SK-N-SH (cell line): ENCODE results near the gene DHX57. TPM values are rescaled to one million over a fixed set of nuclear protein-coding genes. Genes with fewer than 3 reads are reported as not detected.

ENCODE experiments used
- CTCF ChIA-PET: fragments of 300-600, 350-600 bp; formaldehyde crosslinking; extraction: SDS; loops from one replicate; lab custom pipeline; 2021; lab: Yijun Ruan, JAX
- POLR2A ChIA-PET: fragments of 350-600 bp; sonication (Branson Sonifier 250); formaldehyde crosslinking; extraction: SDS; loops from one replicate; lab custom pipeline; 2020; ENCODE audit warnings: antibody characterized with exemption, inconsistent platforms; lab: Yijun Ruan, JAX
- DNase-seq: peaks from one replicate; pipeline ENCODE4 v3.0.0; 2012
- H2AFZ ChIP-seq: fragments of 200-600 bp; sonication (generic); 2 replicates; pipeline ENCODE4 v1.8.1; 2016; ENCODE audit warnings: antibody characterized with exemption, mild to moderate bottlenecking, low read depth
- H3F3A ChIP-seq: fragments of 200-600 bp; sonication (generic); replicated peaks from 2 replicates; pipeline ENCODE3; 2016; ENCODE audit warnings: antibody characterized with exemption, mild to moderate bottlenecking; ENCODE audit not compliant: insufficient read depth
- H3K27ac ChIP-seq, 2 experiments: fragments of 200-500 bp in 1 of 2; fragments of 200-600 bp in 1 of 2; sonication (Bioruptor generic) in 1 of 2; sonication (generic), shearing (Covaris generic) in 1 of 2; 2 replicates each; pipeline versions ENCODE4 v1.5.1 to v1.6.1; 2014 to 2016; ENCODE audit warnings: low read depth in 2 of 2, inconsistent platforms in 1 of 2, low read length in 1 of 2, mild to moderate bottlenecking in 1 of 2, mixed read lengths in 1 of 2
- H3K27me3 ChIP-seq: fragments of 200-600 bp; sonication (generic), shearing (Covaris generic); 2 replicates; pipeline ENCODE4 v1.6.1; 2016; ENCODE audit warnings: mixed run types; ENCODE audit not compliant: insufficient read depth
- H3K36me3 ChIP-seq, 2 experiments: fragments of 200-500 bp in 1 of 2; fragments of 200-600 bp in 1 of 2; sonication (Bioruptor generic) in 1 of 2; sonication (generic) in 1 of 2; replicated peaks in 1 of 2; 2 replicates each; pipeline versions ENCODE3 to v1.5.1; 2014 to 2016; ENCODE audit warnings: low read length in 1 of 2, mild to moderate bottlenecking in 1 of 2; ENCODE audit not compliant: insufficient read depth in 2 of 2, control insufficient read depth in 1 of 2
- H3K4me1 ChIP-seq, 2 experiments: fragments of 200-500 bp in 1 of 2; fragments of 200-600 bp in 1 of 2; sonication (Bioruptor generic) in 1 of 2; sonication (generic), shearing (Covaris generic) in 1 of 2; 2 replicates each; pipeline versions ENCODE4 v1.5.1 to v1.6.1; 2014 to 2016; ENCODE audit warnings: low read depth in 1 of 2, low read length in 1 of 2, mixed run types in 1 of 2; ENCODE audit not compliant: insufficient read depth in 2 of 2, control insufficient read depth in 1 of 2
- H3K4me2 ChIP-seq: fragments of 200-600 bp; sonication (generic), shearing (Covaris generic); 2 replicates; pipeline ENCODE4 v1.6.1; 2017; ENCODE audit warnings: mixed run types
- H3K4me3 ChIP-seq, 2 experiments: fragments of 200-500 bp in 1 of 2; fragments of 200-600 bp in 1 of 2; sonication (Bioruptor generic) in 1 of 2; sonication (generic), shearing (Covaris generic) in 1 of 2; 2 replicates each; pipeline versions ENCODE4 v1.5.1 to v1.8.1; 2014 to 2016; ENCODE audit warnings: low read depth in 2 of 2, inconsistent platforms in 1 of 2, low read length in 1 of 2, mild to moderate bottlenecking in 1 of 2, mixed read lengths in 1 of 2, moderate library complexity in 1 of 2
- H3K79me2 ChIP-seq: fragments of 200-600 bp; sonication (generic); 2 replicates; pipeline ENCODE4 v1.8.1; 2017; ENCODE audit warnings: mild to moderate bottlenecking; ENCODE audit not compliant: insufficient read depth
- H3K9ac ChIP-seq: fragments of 200-600 bp; sonication (generic); 2 replicates; pipeline ENCODE4 v1.6.1; 2017; ENCODE audit warnings: mixed run types
- H3K9me2 ChIP-seq: fragments of 200-600 bp; sonication (generic); 2 replicates; pipeline ENCODE4 v1.6.1; 2017; ENCODE audit warnings: mixed run types
- H3K9me3 ChIP-seq: fragments of 200-600 bp; sonication (generic); 2 replicates; pipeline ENCODE4 v1.6.1; 2017; ENCODE audit warnings: mixed run types, mild to moderate bottlenecking, moderate library complexity
- H4K20me1 ChIP-seq: fragments of 200-600 bp; sonication (generic); 2 replicates; pipeline ENCODE4 v1.6.1; 2017; ENCODE audit warnings: mild to moderate bottlenecking, mixed run types; ENCODE audit not compliant: insufficient read depth
- CHD2 ChIP-seq: fragments of 150-350 bp; IDR thresholded peaks from 2 replicates; pipeline ENCODE4 v1.6.1; 2018; ENCODE audit warnings: low read length; ENCODE audit not compliant: partially characterized antibody
- ELF1 ChIP-seq: IDR thresholded peaks from 2 replicates; pipeline ENCODE4 v1.4.0; 2012
- EZH2phosphoT487 ChIP-seq: fragments of 200-600 bp; sonication (generic); IDR thresholded peaks from 2 replicates; pipeline ENCODE4 v1.6.1; 2017; ENCODE audit warnings: low read depth, mixed run types, mild to moderate bottlenecking, antibody characterized with exemption, moderate library complexity, borderline replicate concordance
- FOSL2 ChIP-seq: IDR thresholded peaks from 2 replicates; pipeline ENCODE4 v1.4.0; 2012; ENCODE audit warnings: low read depth, mild to moderate bottlenecking, moderate library complexity, borderline replicate concordance
- FOXM1 ChIP-seq: IDR thresholded peaks from 2 replicates; pipeline ENCODE4 v1.4.0; 2012; ENCODE audit warnings: low read depth, mild to moderate bottlenecking
- GATA2 ChIP-seq: sonication (generic); formaldehyde crosslinking; IDR thresholded peaks from 2 replicates; pipeline ENCODE4 v1.5.0; 2020; ENCODE audit warnings: mild to moderate bottlenecking, missing genetic modification reagents
- JUND ChIP-seq: IDR thresholded peaks from 2 replicates; pipeline ENCODE4 v1.4.0; 2012
- MXI1 ChIP-seq: IDR thresholded peaks from 2 replicates; pipeline ENCODE4 v1.6.1; 2012; ENCODE audit warnings: mild to moderate bottlenecking, low read depth, low read length, improper control_type of control experiment
- NFIC ChIP-seq: IDR thresholded peaks from 2 replicates; pipeline ENCODE4 v1.4.0; 2012; ENCODE audit warnings: borderline replicate concordance
- RAD21 ChIP-seq: IDR thresholded peaks from 2 replicates; pipeline ENCODE4 v1.6.1; 2012; ENCODE audit warnings: mild to moderate bottlenecking, low read length
- RCOR1 ChIP-seq: fragments of 150-350 bp; IDR thresholded peaks from 2 replicates; pipeline ENCODE4 v1.6.1; 2017; ENCODE audit warnings: antibody characterized with exemption, low read length
- SIN3A ChIP-seq: IDR thresholded peaks from 2 replicates; pipeline ENCODE4 v1.6.1; 2012; ENCODE audit warnings: low read depth, mild to moderate bottlenecking, low read length, moderate library complexity, borderline replicate concordance
- TAF1 ChIP-seq: IDR thresholded peaks from 2 replicates; pipeline ENCODE4 v1.6.1; 2012; ENCODE audit warnings: low read depth, mild to moderate bottlenecking, low read length, moderate library complexity, borderline replicate concordance
- TEAD4 ChIP-seq: IDR thresholded peaks from 2 replicates; pipeline ENCODE4 v1.4.0; 2012; ENCODE audit warnings: mild to moderate bottlenecking, borderline replicate concordance; ENCODE audit not compliant: insufficient read depth
- USF2 ChIP-seq: fragments of 150-350 bp; IDR thresholded peaks from 2 replicates; pipeline ENCODE4 v1.6.1; 2017; ENCODE audit warnings: antibody characterized with exemption, low read length, low read depth, borderline replicate concordance
- WGBS: methylation state at CpG from one replicate; pipeline ENCODE4 v1.1.6; 2017; ENCODE audit warnings: low lambda C conversion rate; 5-methylcytosine and 5-hydroxymethylcytosine counted together
- polyA plus RNA-seq, 3 experiments: library from polyadenylated mRNA; depleted of rRNA; stranded (reverse); fragments of >200 nt; gene quantifications; 2 replicates each; pipeline ENCODE4 v1.2.3, GENCODE V29; 2012
- TF ChIP-seq, protein P1 (sequence below): IDR thresholded peaks from 2 replicates; pipeline ENCODE4 v1.4.0; 2012; ENCODE audit warnings: low read depth, borderline replicate concordance
- TF ChIP-seq, protein P2 (sequence below): IDR thresholded peaks from 2 replicates; pipeline ENCODE4 v1.4.0; 2012; ENCODE audit warnings: low read depth

DHX57 gene
- polyA plus RNA-seq, 1 of the 3 experiments (the other 2 are of a cell fraction): 12.3 TPM

- H3K4me2 ChIP-seq: no peak overlapping the region
- H3K79me2 ChIP-seq: peaks cover 16% of the 10 kb centered on the region
- no peaks in the 10 kb centered on the region for H3K27me3 ChIP-seq
- peaks cover 8% of the 10 kb centered on the region for H3F3A ChIP-seq
- peaks cover 11% of the 10 kb centered on the region for H4K20me1 ChIP-seq
- POLR2A ChIA-PET: no interaction called here
- no peak for TF ChIP-seq EZH2phosphoT487
- no peak for TF ChIP-seq TAF1
- TF ChIP-seq RAD21: no peak
- TF ChIP-seq FOXM1: no peak
- TF ChIP-seq JUND: no peak
- no peak for TF ChIP-seq MXI1
- no peak for TF ChIP-seq NFIC
- TF ChIP-seq SIN3A: no peak
- TF ChIP-seq, protein P1, sequence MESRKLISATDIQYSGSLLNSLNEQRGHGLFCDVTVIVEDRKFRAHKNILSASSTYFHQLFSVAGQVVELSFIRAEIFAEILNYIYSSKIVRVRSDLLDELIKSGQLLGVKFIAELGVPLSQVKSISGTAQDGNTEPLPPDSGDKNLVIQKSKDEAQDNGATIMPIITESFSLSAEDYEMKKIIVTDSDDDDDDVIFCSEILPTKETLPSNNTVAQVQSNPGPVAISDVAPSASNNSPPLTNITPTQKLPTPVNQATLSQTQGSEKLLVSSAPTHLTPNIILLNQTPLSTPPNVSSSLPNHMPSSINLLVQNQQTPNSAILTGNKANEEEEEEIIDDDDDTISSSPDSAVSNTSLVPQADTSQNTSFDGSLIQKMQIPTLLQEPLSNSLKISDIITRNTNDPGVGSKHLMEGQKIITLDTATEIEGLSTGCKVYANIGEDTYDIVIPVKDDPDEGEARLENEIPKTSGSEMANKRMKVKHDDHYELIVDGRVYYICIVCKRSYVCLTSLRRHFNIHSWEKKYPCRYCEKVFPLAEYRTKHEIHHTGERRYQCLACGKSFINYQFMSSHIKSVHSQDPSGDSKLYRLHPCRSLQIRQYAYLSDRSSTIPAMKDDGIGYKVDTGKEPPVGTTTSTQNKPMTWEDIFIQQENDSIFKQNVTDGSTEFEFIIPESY: no peak
- TF ChIP-seq GATA2 (CRISPR knock-in tag): no peak
- TF ChIP-seq FOSL2: no peak
- TF ChIP-seq, protein P2, sequence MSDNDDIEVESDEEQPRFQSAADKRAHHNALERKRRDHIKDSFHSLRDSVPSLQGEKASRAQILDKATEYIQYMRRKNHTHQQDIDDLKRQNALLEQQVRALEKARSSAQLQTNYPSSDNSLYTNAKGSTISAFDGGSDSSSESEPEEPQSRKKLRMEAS: no peak
- TF ChIP-seq USF2: no peak
- TF ChIP-seq ELF1: no peak
- TF ChIP-seq TEAD4: no peak
- TF ChIP-seq RCOR1: no peak
- no peak for TF ChIP-seq CHD2
- H2AFZ ChIP-seq: peak overlapping the region; percentile 40; the same call in 1 of the 2 replicates
- no peak overlapping the region for H3K9ac ChIP-seq
- CTCF ChIA-PET: interaction anchor here (0.9 kb wide), 1 partner anchor 14 kb away, joined by 4 read pairs; no protein-coding TSS in a partner anchor
- no peak for DNase-seq
- H3K9me2 ChIP-seq: no peaks in the 10 kb centered on the region
- no peak overlapping the region for H3K4me3 ChIP-seq
- no peak overlapping the region for H3K27ac ChIP-seq
- no peaks in the 10 kb centered on the region for H3K9me3 ChIP-seq
- H3K36me3 ChIP-seq: peaks cover 6% of the 10 kb centered on the region in 2 experiments
- peaks cover 8 to 10% of the 10 kb centered on the region in 2 experiments; a peak in 2 of 4 replicates for H3K4me1 ChIP-seq
- 76% methylated on average over 3 of the region's 3 CpGs for WGBS
Measured at GRCh38 chr2:38754506-38754905, 121.2 kb downstream of the DHX57 start.
